ENCODE data around the gene SNX9.
"Not testable (repeated sequence)": the region's sequence is repeated elsewhere in the genome, so short reads cannot be mapped to it uniquely, and the experiment has no call there.

Gene SNX9

DNA sequence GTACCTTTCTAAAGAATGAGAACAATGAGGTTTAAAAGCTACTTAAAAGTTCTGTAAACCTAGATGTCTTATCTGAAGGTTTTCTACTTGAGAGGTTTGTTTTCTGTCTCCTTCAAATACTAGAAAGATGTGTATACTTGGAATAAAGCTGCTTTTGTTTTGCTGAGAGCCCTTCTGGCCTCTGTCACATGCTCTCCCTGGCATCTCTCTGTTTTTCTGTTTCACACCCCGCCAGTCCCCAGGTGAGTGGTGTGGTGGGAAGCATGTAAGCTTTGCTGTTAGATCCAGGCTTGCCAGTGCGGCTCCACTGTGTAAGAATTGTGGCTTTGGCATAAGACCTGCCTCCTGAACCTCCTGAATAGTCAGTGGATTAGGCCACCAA lies 56.8 kb downstream of the SNX9 start:
- FAIRE-seq = no peak

GRCh38 chr6:157880534-157880933 lies 57.5 kb downstream of the SNX9 start:
- no peak for DNase-seq (ENCODE audit: insufficient read length, low spot score)
- FAIRE-seq = no peak

More for the DNA sequence above, 56.8 kb downstream of the SNX9 start:
- no peak for DNase-seq (ENCODE audit: insufficient read length, low spot score)

DNA sequence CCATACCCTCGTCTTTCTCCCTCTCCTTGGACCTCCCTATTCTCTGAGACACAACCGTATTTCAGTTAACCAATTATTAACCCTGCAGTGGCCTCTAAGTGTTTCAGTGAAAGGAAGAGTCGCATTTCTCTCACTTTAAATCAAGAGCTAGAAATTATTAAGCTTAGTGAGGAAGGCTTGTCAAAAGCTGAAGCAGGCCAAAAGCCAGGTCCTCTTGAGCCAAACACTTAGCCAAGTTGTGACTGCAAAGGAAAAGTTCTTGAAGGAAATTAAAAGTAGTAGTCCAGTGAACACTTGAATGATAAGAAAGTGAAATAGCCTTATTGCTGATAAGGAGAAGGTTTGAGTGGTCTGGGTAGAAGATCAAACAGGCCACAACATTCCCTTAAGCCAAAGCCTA lies 58.3 kb downstream of the SNX9 start:
- DNase-seq (ENCODE audit: insufficient read length, low spot score) = no peak
- no peak for FAIRE-seq

DNA sequence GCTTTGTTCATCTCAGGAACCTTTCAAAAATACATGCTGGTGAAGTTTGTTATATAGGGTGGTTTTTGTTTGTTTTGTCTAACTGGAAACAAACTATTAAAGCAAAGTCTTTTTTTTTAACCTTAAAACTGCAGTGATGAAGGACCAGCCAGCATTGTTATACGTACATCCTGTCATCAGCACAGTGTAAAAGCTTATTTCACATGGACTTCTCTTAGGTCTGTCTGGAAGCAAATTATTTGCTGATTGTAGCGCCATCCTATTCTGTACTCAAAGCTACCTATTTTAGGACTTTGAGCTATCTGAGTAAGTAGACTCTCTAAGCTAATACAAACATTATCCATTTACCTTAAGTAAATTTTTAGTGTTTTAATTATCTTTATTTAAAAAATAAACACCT lies 61.7 kb downstream of the SNX9 start:
- no peak for FAIRE-seq
- no peak for DNase-seq (ENCODE audit: insufficient read length, low spot score)

DNA sequence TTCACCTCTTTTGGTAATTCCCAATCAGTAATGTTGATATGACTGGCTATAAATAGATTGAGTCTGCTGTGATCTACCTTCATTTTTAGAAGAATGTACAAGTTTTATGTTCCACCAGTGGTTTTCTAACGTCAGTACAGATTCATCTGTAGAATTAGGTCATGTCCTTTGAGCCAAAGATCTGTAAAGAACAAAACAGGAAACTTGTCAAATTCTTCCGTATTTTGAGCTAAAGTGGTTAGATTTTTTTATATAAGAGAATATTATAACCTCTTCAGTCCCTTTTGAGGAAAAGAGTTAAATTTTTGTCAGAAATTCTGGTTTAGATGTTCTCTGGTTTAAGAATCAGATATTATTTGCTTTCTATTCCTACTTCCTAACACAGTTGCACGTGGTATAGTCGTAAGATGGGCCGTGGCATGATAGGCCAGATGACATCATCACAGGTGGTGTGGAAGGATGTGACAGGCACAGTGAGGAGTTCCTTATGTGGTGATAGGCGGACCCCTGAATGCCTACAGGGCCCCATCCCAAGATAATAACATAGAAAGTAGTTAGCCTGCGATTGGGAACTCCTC lies 62.3 kb downstream of the SNX9 start:
- DNase-seq (ENCODE audit: insufficient read length, low spot score) (no peak), FAIRE-seq (no peak)

GRCh38 chr6:157885876-157886275 lies 62.8 kb downstream of the SNX9 start:
- FAIRE-seq = no peak
- DNase-seq (ENCODE audit: insufficient read length, low spot score) = no peak

DNA sequence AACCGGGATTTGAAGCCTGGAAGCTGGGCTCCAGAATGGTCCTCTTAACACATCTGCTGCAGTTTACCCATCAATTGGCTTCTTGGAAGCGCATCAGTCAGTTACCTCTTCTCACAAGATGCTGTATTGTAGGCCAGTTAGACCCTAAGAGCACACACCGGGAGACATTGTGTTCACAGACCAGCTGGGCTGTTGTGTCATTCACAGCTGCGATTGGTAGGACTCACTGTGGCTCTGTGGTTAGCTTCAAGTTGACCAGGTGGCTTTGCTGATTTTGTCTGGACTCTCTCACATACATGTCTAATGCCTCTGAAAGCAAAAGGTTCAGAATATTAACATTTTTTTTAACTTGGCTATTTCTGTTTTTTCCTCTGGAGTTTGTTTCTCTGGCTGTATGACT lies 64.8 kb downstream of the SNX9 start:
- DNase-seq (ENCODE audit: insufficient read length, low spot score) = no peak
- FAIRE-seq = no peak

- no peak for FAIRE-seq
Measured at GRCh38 chr6:157891544-157892362, 68.7 kb downstream of the SNX9 start.

GRCh38 chr6:157892363-157892877 lies 69.4 kb downstream of the SNX9 start:
- FAIRE-seq = no peak
- no peak for DNase-seq (ENCODE audit: insufficient read length, low spot score)

More at GRCh38 chr6:157891544-157892362, 68.7 kb downstream of the SNX9 start:
- DNase-seq (ENCODE audit: insufficient read length, low spot score) = no peak

GRCh38 chr6:157893238-157893637 lies 70.2 kb downstream of the SNX9 start:
- FAIRE-seq (no peak), DNase-seq (ENCODE audit: insufficient read length, low spot score) (no peak)

DNA sequence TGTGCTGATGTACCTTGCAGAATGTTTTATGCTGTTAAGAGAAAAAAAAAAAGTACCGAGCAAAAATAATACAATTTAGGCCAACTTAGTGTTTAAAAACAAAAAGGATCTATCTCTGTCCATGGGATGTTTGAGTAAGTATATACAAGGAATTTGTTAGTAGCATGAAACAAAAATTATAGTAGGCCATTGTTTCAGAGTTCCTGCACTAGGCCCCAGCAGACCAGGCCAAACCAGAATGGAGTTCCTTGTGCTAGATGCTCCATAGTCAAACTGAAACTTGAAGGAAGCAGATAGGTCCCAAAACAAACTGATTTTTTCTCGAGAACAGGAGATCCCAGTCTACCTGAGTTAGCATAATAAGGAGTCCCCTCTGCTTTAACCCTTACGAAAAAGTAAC lies 72.5 kb downstream of the SNX9 start:
- DNase-seq (ENCODE audit: insufficient read length, low spot score) = no peak
- no peak for FAIRE-seq

DNA sequence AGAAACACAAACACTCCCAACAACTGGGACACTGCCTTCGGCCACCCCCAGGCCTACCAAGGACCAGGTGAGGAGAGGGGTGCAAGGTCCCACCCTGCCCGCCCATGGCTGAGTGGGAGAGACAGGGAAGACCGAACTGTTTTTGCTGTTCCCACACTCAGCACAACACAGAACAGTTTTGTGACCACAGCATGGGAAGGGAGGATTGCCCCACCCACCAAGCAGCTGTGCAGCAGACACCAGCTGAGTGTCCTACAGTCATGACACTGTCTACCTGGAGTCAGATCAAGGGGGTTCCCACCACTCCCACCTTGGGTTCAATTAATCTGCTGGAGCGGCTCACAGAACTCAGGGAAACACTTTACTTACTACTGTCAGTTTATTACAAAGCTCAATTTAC lies 73.9 kb downstream of the SNX9 start:
- FAIRE-seq = no peak

DNA sequence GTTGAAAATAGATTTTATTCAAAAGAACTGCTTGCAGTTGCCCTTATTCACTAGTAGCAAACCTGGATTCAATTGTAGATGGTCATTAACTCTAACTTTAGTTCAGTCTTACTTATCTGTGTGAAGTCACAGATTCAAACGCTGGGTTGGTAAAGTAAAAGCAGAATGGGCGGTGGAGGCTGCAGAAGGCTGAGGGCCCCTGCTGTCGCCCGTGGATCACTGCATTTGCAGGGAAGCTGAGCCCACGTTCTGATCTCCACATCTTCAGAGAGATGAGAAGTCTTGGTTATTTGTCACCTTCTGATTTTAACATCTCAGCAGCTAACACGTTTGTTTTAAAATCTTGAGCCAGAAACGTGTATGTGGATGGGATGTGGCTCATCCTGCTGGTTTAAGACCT lies 75.1 kb downstream of the SNX9 start:
- DNase-seq (ENCODE audit: insufficient read length, low spot score) = no peak
- FAIRE-seq = no peak

More for the DNA sequence above, 73.9 kb downstream of the SNX9 start:
- no peak for DNase-seq (ENCODE audit: insufficient read length, low spot score)

GRCh38 chr6:157898640-157899039 lies 75.6 kb downstream of the SNX9 start:
- FAIRE-seq = no peak

GRCh38 chr6:157900262-157900661 lies 77.2 kb downstream of the SNX9 start:
- not testable (repeated sequence) for DNase-seq (ENCODE audit: insufficient read length, low spot score); FAIRE-seq

More at GRCh38 chr6:157898640-157899039, 75.6 kb downstream of the SNX9 start:
- no peak for DNase-seq (ENCODE audit: insufficient read length, low spot score)

DNA sequence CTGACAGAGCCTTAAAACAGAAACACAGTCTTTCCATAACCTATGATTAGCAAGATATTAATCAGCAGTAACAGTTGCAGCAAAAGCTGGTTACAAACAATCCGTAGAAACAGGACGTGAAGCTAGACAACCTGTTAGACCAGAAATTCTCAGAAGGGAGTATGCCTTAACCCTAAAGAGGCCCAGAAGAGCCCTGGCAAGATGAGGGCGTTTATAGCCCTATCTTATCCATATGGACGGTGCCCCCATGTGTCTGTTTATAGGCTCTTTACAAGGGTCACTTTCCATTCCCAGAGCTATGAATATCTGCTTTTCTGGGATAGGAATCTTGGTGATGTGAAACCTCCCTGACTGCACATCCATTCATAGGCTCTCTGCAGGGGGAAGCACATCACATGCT lies 77.7 kb downstream of the SNX9 start:
- not testable (repeated sequence) for DNase-seq (ENCODE audit: insufficient read length, low spot score); FAIRE-seq

GRCh38 chr6:157904999-157905398 lies 82.0 kb downstream of the SNX9 start:
- DNase-seq (ENCODE audit: insufficient read length, low spot score) (no peak), FAIRE-seq (no peak)

GRCh38 chr6:157905590-157906342 lies 82.7 kb downstream of the SNX9 start:
- no peak for FAIRE-seq
- DNase-seq (ENCODE audit: insufficient read length, low spot score) = no peak

DNA sequence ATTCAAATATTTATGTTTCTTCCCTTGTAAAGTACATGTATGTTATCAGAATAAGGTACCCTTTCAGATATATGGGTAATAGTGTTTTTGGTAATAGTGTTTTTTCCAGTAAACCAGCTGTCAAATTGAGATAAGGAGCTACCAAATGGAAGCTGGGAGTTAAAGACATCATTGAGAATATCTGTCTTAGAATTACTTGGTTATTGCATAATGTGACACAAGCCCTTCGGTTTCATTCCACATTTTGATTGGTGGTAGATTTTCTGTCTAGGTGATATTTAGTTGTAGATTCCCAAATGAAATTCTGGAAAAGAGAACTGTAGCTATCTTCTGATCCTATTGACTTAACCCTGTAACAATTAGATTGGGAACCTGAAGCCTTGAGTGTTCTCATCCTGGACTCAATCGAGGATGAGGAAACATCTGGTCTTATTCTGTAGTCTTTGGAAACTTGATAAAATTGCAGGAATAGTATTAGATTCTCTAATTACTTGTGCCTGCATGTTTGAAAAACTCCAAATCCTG lies 83.6 kb downstream of the SNX9 start:
- DNase-seq (ENCODE audit: insufficient read length, low spot score) = no peak
- no peak for FAIRE-seq

- DNase-seq (ENCODE audit: insufficient read length, low spot score) = no peak
- FAIRE-seq = no peak
Measured at GRCh38 chr6:157907651-157908050, 84.6 kb downstream of the SNX9 start.
